Breast epithelium (tissue), 3 donors: ENCODE measurements around the gene ILRUN.

Experiments
- POLR2A ChIP-seq: fragments of 450-650 bp; IDR thresholded peaks from one replicate; pipeline ENCODE4 v1.6.1; 2016; ENCODE audit warnings: antibody characterized with exemption, mild to moderate bottlenecking, moderate library complexity
- POLR2AphosphoS5 ChIP-seq, 3 donors: sonication (generic); formaldehyde crosslinking; IDR thresholded peaks; one replicate each; pipeline ENCODE4 v1.6.1; 2017; ENCODE audit warnings: antibody characterized with exemption in 3 of 3
- TF ChIP-seq, protein P1 (sequence below), 3 donors: fragments of 450-650 bp; IDR thresholded peaks; one replicate each; pipeline ENCODE4 v1.5.1; 2016 to 2017; ENCODE audit warnings: antibody characterized with exemption in 3 of 3, mild to moderate bottlenecking in 3 of 3, moderate library complexity in 3 of 3

DNA sequence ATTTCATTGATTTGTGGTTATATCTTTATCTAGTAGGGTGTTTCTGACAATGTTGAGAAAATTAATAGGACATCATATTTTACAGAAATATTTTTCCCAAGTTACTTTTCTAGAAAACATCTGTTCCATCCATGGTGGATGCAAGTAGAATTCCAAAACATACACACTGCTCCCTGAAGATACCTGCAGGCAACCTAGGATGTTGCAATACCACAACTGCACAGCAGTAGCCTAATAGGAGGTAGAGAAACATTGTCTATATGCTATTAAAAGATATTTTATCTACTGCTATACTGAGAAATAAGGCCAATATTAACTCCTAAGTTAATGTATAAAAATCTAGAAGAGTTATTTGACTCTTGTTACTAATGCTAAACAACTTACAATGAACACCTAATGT is 6.8 kb downstream of the ILRUN start:
- TF ChIP-seq, protein P1, sequence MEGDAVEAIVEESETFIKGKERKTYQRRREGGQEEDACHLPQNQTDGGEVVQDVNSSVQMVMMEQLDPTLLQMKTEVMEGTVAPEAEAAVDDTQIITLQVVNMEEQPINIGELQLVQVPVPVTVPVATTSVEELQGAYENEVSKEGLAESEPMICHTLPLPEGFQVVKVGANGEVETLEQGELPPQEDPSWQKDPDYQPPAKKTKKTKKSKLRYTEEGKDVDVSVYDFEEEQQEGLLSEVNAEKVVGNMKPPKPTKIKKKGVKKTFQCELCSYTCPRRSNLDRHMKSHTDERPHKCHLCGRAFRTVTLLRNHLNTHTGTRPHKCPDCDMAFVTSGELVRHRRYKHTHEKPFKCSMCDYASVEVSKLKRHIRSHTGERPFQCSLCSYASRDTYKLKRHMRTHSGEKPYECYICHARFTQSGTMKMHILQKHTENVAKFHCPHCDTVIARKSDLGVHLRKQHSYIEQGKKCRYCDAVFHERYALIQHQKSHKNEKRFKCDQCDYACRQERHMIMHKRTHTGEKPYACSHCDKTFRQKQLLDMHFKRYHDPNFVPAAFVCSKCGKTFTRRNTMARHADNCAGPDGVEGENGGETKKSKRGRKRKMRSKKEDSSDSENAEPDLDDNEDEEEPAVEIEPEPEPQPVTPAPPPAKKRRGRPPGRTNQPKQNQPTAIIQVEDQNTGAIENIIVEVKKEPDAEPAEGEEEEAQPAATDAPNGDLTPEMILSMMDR (IDR thresholded peaks at IDR 0.05), result no peak
- TF ChIP-seq POLR2A (no peak), POLR2AphosphoS5 (IDR thresholded peaks at IDR 0.05) (no peak)
